Transverse colon (tissue), 4 donors: ENCODE data around the gene PHACTR3. TPM values are rescaled to one million over a fixed set of nuclear protein-coding genes. Genes with fewer than 3 reads are reported as not detected.

ENCODE experiments used
- DNase-seq: peaks from one replicate; pipeline ENCODE4 v3.0.0-alpha.2; 2019
- H3K27ac ChIP-seq, 4 donors: fragments of 200-600 bp; sonication (generic); 2 replicates each; pipeline ENCODE4 v1.5.1; 2016 to 2018; ENCODE audit warnings: inconsistent platforms in 4 of 4
- H3K27me3 ChIP-seq: fragments of 200-600 bp; sonication (generic); 2 replicates; pipeline ENCODE4 v1.5.1; 2017; ENCODE audit warnings: inconsistent platforms
- H3K36me3 ChIP-seq, 4 donors: fragments of 200-600 bp; sonication (generic); 2 replicates each; pipeline ENCODE4 v1.5.1; 2017 to 2019; ENCODE audit warnings: inconsistent platforms in 4 of 4
- H3K4me1 ChIP-seq, 4 donors: fragments of 200-600 bp; sonication (generic); 2 replicates each; pipeline ENCODE4 v1.5.1; 2017 to 2020; ENCODE audit warnings: inconsistent platforms in 4 of 4
- H3K4me3 ChIP-seq, 4 donors: fragments of 200-600 bp; sonication (generic); 1 replicate in 1 of 4; 2 replicates in 3 of 4; pipeline versions ENCODE4 v1.5.1 to v1.6.1; 2017 to 2019; ENCODE audit warnings: inconsistent platforms in 4 of 4
- H3K9me3 ChIP-seq, 2 donors: fragments of 200-600 bp; sonication (generic); 2 replicates each; pipeline ENCODE4 v1.5.1; 2017 to 2019; ENCODE audit warnings: inconsistent platforms in 2 of 2
- CTCF ChIP-seq, 5 experiments: fragments of 200-600 bp in 3 of 5; fragments of 450-650 bp in 2 of 5; sonication (generic) in 3 of 5; IDR thresholded peaks; 1 replicate in 2 of 5; 2 replicates in 3 of 5; pipeline ENCODE4 v1.5.1; 2016 to 2017; ENCODE audit warnings: antibody characterized with exemption in 5 of 5, inconsistent platforms in 3 of 5, mild to moderate bottlenecking in 2 of 5, moderate library complexity in 1 of 5
- EP300 ChIP-seq: sonication (generic); formaldehyde crosslinking; IDR thresholded peaks from one replicate; pipeline ENCODE4 v1.6.1; 2017; ENCODE audit warnings: antibody characterized with exemption, low read depth
- POLR2A ChIP-seq: fragments of 450-650 bp; IDR thresholded peaks from one replicate; pipeline ENCODE4 v1.6.1; 2016; ENCODE audit warnings: antibody characterized with exemption, mild to moderate bottlenecking, moderate library complexity
- POLR2AphosphoS5 ChIP-seq, 3 donors: sonication (generic); formaldehyde crosslinking; IDR thresholded peaks; one replicate each; pipeline ENCODE4 v1.6.1; 2016; ENCODE audit warnings: antibody characterized with exemption in 3 of 3
- WGBS, 2 donors: methylation state at CpG; one replicate each; pipeline ENCODE4 v1.1.5; 2018; ENCODE audit warnings: low coverage in 1 of 2; 5-methylcytosine and 5-hydroxymethylcytosine counted together
- in situ Hi-C, 4 donors: fragments of 200-750 bp; cut with MboI; loops; one replicate each; pipeline versions ENCODE4 v1.15.0 to v1.15.1; 2017; ENCODE audit warnings: low sequenced_read_pairs in 3 of 4, low pct_ligation_motif_present in 1 of 4, low pct_unique_long_range_greater_than_20kb in 1 of 4
- intact Hi-C: fragments of 100-400 bp; cut with DNase I; formaldehyde crosslinking; loops from one replicate; pipeline ENCODE4 v1.15.1; 2023; ENCODE audit warnings: low total_unique reads
- total RNA-seq, 4 donors: library from RNA; depleted of rRNA; stranded (reverse); fragments of >200 nt; gene quantifications; one replicate each; pipeline ENCODE4 v1.1.0, GENCODE V29; 2016

The PHACTR3 gene
- total RNA-seq, 4 donors from 2014 or later: 1.6 to 7.1 (median 5.6) TPM

DNA sequence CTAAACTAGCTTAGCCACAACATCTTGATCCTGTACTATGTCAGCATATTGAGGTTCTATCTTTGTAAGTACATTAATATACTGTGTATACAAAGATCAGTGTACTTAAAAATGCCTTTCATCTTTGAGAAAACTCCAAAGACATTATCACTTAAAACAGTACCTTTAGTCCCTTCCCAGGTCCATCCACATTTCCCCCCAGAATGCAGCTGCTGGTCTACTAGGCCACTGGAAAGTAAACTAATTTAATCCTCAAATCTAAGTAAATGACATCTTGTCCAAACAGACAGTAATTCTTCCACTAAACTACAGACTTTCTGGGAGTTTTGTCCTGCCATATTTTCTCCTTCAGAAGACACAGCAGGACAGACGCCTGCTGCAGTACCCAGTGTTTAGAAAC is 260.4 kb downstream of the PHACTR3 start:
- Histone ChIP-seq H3K4me1 (no peaks in the 10 kb centered on the region), H3K9me3 (no peaks in the 10 kb centered on the region), H3K27ac (no peak overlapping the region), H3K36me3 (no peaks in the 10 kb centered on the region), H3K4me3 (no peak overlapping the region), H3K27me3 (no peaks in the 10 kb centered on the region)
- TF ChIP-seq CTCF (IDR thresholded peaks at IDR 0.05): no peak
- TF ChIP-seq EP300: no peak
- in situ Hi-C loops: no loop called here
- 47 to 55% methylated on average over 1 of the region's 1 CpG for WGBS, 2 donors
- intact Hi-C loops: no loop called here
- DNase-seq: no peak

GRCh38 chr20:59866338-59866737 is 262.0 kb downstream of the PHACTR3 start:
- H3K36me3 ChIP-seq: no peaks in the 10 kb centered on the region
- 78 to 79% methylated on average over 3 of the region's 3 CpGs for WGBS, 2 donors
- no peak for DNase-seq
- no peak overlapping the region for H3K27ac ChIP-seq
- in situ Hi-C loops: no loop called here
- TF ChIP-seq EP300 (no peak), POLR2A (no peak), CTCF (IDR thresholded peaks at IDR 0.05) (no peak), POLR2AphosphoS5 (IDR thresholded peaks at IDR 0.05) (no peak)
- H3K27me3 ChIP-seq: no peaks in the 10 kb centered on the region
- no peaks in the 10 kb centered on the region for H3K9me3 ChIP-seq
- intact Hi-C loops: no loop called here
- no peak overlapping the region for H3K4me3 ChIP-seq
- H3K4me1 ChIP-seq: no peaks in the 10 kb centered on the region

- in situ Hi-C loops: no loop called here
- no peaks in the 10 kb centered on the region for H3K9me3 ChIP-seq
- no peak for DNase-seq
- TF ChIP-seq POLR2AphosphoS5 (IDR thresholded peaks at IDR 0.05) (no peak), CTCF (IDR thresholded peaks at IDR 0.05) (no peak), POLR2A (no peak), EP300 (no peak)
- no peaks in the 10 kb centered on the region for H3K27me3 ChIP-seq
- no peaks in the 10 kb centered on the region for H3K4me1 ChIP-seq
- no peak overlapping the region for H3K4me3 ChIP-seq
- intact Hi-C loops: no loop called here
- no peaks in the 10 kb centered on the region for H3K36me3 ChIP-seq
- H3K27ac ChIP-seq: no peak overlapping the region
- 77 to 86% methylated on average over 1 of the region's 1 CpG for WGBS, 2 donors
Measured at GRCh38 chr20:59871096-59871495, 266.8 kb downstream of the PHACTR3 start.

DNA sequence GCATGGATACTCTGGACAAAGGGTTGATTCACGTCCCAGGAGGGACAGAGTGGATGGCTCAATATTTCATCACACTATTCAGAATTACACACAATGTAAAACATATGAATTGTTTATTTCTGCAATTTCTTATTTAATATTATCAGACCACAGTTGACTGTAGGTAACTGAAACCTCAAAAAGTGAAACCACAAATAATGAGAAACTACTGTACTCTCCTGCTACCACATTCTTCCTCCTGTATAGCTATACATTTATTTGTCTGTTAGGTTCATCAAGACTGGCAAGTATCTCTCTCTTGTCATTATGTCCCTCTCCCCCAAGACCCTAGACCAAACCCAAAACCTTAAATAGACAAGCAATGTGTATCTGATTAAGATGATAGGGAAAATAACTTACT is 269.1 kb downstream of the PHACTR3 start:
- Histone ChIP-seq H3K9me3 (no peaks in the 10 kb centered on the region), H3K36me3 (no peaks in the 10 kb centered on the region), H3K4me3 (no peak overlapping the region), H3K27me3 (no peaks in the 10 kb centered on the region), H3K27ac (no peak overlapping the region), H3K4me1 (no peaks in the 10 kb centered on the region)
- no peak for DNase-seq
- intact Hi-C loops (no loop called here), in situ Hi-C loops (no loop called here)
- 80 to 86% methylated on average over 1 of the region's 1 CpG for WGBS, 2 donors
- TF ChIP-seq CTCF (IDR thresholded peaks at IDR 0.05) (no peak), POLR2AphosphoS5 (IDR thresholded peaks at IDR 0.05) (no peak), EP300 (no peak), POLR2A (no peak)
